ENCODE measurements around the gene CDC20B.

CDC20B gene

GRCh38 chr5:55066277-55066676 lies 106.7 kb downstream of the CDC20B start:
- TF ChIP-seq CTCF (IDR thresholded peaks at IDR 0.05; ENCODE audit: control insufficient read depth, insufficient read depth, low read depth, low read length, missing control alignments), result no peak
- H3K4me3 ChIP-seq (ENCODE audit: control insufficient read depth, low read depth, low read length), result no peak overlapping the region
- no peak for DNase-seq (ENCODE audit: low read depth)

GRCh38 chr5:55064523-55064922 lies 108.5 kb downstream of the CDC20B start:
- no peak for TF ChIP-seq CTCF (IDR thresholded peaks at IDR 0.05; ENCODE audit: control insufficient read depth, insufficient read depth, low read depth, low read length, missing control alignments)
- no peak overlapping the region for H3K4me3 ChIP-seq (ENCODE audit: control insufficient read depth, low read depth, low read length)
- no peak for DNase-seq (ENCODE audit: low read depth)

- TF ChIP-seq CTCF (IDR thresholded peaks at IDR 0.05; ENCODE audit: control insufficient read depth, insufficient read depth, low read depth, low read length, missing control alignments), result no peak
- no peak for DNase-seq (ENCODE audit: low read depth)
- H3K4me3 ChIP-seq (ENCODE audit: control insufficient read depth, low read depth, low read length), result no peak overlapping the region
Measured at GRCh38 chr5:55063899-55064298, 109.1 kb downstream of the CDC20B start.

GRCh38 chr5:55063220-55063863 lies 109.6 kb downstream of the CDC20B start:
- TF ChIP-seq CTCF (IDR thresholded peaks at IDR 0.05; ENCODE audit: control insufficient read depth, insufficient read depth, low read depth, low read length, missing control alignments), result no peak
- DNase-seq (ENCODE audit: low read depth), result no peak
- no peak overlapping the region for H3K4me3 ChIP-seq (ENCODE audit: control insufficient read depth, low read depth, low read length)

Measured in AG09309 (cell line).